Measurements from ENCODE around the gene SUGP1.

The SUGP1 gene

GRCh38 chr19:19296953-19297689 lies 23.2 kb downstream of the SUGP1 start:
- no peak for DNase-seq

DNA sequence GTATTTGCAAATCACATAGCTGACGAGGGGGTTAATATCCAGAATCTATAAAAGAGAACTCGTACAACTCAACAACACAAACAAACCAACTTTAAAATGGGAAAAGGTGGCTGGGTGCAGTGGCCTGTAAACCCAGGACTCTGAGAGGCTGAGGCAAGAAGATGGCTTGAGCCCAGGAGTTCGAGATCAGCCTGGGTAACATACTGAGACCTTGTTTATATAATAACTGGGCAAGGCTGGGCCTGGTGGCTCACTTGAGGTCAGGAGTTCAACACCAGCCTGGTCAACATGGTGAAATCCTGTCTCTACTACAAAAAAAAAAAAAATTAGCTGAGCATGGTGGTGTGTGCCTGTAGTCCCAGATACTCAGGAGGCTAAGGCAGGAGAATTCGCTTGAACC lies 25.4 kb downstream of the SUGP1 start:
- no peak for DNase-seq

DNA sequence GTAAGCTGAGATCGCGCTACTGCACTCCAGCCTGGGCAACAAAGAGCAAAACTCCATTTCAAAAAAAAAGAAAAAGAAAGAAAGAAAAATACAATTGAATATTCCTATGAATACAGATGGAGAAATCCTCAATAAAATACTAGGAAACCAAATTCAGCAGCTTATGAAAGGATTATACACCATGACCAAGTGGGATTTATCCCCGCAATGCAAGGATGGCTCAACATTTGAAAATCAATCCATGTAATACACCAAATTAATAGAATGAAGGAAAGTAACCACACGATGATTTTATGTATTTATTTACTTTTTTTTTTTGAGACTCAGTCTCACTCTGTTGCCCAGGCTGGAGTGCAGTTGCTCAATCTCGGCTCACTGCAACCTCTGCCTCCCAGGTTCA lies 27.7 kb downstream of the SUGP1 start:
- DNase-seq, result no peak

GRCh38 chr19:19285686-19286085 lies 34.6 kb downstream of the SUGP1 start:
- no peak for DNase-seq

GRCh38 chr19:19280561-19280960 lies 39.7 kb downstream of the SUGP1 start:
- DNase-seq, result peak; percentile 67

DNA sequence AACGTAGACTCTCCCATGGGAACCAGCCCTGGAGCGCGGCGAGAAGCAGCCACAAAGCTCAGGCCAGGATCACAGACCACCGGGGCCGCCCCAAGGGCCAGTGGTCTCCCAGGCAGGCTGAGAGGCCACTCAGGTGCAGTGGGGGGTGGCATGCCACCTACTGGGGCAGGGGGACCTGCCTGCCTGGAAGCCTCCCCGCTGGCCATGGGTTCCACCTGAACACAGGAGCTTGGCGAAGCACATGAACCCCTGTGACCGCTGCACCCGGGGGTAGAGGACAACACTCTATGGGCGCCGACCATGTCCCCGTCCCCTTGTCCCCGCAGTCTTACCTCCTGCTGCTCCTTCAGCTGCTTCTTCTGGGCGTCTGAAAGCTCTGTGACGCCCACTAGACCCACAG lies 40.5 kb downstream of the SUGP1 start:
- DNase-seq, result no peak

GRCh38 chr19:19279062-19279612 lies 41.2 kb downstream of the SUGP1 start:
- DNase-seq, result no peak

DNA sequence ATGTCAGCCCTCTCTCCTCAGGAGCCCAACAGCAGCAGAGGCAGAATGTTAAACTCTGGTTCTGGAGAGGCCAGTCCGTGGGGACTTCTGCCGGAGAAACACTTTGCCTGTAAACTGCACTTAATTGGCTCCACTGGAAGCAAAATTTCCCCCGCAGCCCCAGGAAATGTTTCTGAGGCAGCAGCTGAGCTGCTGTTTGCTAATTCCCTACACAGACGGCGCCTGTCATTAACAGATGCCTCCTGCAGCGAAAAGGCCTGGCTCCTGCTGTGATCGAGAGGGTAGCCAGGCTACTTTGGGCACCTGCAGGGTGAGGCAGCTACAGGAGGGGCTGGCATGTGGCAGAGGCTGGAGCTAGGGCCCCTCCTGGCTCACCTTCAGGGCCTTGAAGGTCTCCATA lies 42.0 kb downstream of the SUGP1 start:
- DNase-seq, result peak; percentile 85

DNA sequence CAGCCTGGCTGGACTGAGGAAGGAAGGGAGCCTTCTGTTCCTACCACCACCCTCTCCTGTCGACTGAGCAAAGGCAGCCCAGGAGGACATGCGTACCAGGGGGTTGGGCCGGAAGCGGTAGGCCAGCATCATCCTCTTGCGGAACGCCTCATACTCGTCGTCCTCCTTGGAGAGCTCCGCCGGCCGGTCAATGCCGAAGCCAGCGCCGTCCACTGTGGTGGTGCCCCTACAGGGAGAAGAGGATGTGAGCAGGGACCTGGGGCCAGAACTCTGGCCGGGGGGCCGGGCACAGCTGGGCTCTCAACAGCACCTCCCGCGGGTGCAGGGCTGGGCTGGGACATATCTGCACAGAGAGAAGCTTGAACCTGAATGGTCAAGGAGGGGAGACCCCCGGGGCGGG lies 43.5 kb downstream of the SUGP1 start:
- DNase-seq, result no peak

DNA sequence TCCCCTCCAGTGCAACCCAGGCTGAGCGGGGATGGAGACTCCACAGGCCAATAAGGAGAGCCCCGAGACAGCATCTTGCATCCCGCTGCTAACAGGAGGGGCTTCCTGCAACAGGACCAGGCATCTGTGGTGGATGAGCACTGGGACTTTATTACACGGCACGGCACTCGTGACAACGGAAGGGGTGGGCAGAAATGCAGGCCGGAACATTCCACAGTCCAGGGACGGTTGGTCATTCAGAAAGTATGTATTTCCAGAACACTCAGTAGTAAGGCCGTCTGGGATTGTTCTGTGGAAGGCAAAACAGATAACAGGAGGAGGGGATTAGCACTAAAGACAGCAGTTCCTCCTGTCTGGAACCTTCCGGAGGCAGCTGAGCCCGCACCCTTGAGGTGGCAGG lies 43.9 kb downstream of the SUGP1 start:
- DNase-seq, result no peak

DNA sequence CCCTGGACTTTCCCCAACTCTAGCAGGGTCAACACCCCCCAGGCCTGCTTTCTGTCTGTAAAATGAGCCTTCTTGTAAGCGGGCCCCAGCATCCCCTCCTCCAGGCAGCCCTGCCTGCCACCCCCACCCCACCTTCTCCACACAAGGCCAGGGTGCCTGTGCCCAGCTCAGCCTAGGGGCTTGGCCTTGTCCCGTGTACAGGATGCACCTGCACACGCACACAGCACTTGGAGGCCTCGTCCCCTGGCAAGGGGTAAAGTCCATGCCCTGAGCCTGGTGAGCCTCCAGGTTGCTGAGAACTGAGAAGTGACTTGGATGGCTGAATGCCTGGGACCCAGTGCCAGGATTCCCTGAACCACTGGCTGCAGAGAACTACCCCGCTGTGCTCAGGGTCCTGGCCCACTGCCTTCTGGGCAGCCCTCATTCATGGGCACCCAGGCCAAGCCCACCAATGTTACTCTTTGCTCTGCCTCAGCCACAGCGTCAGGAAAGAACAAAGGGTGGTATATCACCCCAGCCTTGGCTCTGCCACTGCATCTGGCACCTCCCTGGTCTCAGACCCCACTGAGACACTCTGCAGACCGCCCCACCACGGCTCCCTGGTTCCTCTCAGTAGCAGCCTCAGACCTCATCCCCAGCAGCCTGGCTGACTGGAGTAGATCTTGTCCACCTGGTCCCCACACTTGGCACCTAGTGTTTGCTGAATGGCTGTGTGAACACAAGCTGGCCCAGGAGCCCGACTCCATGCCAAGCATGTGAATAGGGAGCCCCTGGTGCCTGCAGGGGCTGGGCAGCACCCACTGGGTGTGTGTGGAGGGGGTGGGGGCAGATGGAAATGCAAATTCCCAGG lies 45.4 kb downstream of the SUGP1 start:
- no peak for DNase-seq

DNA sequence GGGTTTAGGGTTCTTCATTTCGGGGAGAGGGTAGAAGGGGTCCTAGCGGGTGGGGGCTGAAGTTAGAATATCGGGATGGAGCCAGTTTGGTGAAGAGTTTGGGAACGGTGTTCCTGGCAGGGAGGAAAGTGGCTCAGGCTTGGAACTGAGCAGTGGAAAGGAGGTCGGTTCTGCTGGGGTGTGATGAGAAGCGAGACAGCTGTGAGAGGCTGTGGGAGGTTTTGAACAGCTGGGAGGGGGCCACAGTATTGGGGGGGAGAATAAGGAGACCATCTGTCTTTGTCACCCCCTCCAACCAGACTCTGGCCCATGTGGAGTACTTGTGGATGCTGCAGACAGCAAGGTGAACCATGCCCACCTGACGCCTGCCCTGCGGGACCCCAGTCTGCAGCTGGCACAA lies 46.2 kb downstream of the SUGP1 start:
- DNase-seq, result peak; percentile 12

DNA sequence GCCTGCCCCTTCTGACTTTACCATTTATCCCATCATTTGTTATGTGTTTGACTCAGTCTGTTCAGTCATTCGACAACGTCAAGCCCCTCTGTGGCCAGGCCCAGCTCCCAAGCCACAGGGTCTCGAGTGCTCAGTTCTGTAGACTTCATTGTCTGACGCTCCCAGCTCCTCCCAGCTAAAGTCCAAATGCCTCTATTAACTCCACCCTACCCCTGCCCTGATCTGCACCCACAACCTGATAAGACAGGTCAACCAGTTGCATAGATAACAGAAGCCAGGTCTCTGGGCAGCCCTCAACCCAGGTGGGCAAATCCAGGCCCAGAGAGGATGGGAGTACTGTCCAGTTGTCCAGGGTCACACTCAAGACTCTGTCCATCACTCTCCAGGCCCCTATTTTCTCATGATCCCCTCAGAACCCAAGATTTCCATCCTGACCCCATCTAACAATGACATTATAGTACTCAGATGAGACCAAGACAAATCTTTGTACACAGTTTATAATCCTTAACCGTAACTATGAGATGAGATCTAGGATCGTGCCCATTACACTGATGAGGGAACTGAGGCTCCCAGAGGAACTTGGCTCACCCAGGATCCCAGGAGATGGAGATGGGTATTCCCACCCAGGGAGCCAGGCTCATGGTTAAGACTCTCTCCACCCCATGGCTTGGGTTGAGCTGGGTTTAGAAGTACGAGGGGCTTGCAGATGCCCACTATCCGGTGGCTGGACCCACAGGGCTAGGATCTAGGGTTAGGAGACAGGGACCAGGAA lies 48.3 kb downstream of the SUGP1 start:
- no peak for DNase-seq

- no peak for DNase-seq
These were observed 49.3 kb downstream of the SUGP1 start for GRCh38 chr19:19270749-19271571.

DNA sequence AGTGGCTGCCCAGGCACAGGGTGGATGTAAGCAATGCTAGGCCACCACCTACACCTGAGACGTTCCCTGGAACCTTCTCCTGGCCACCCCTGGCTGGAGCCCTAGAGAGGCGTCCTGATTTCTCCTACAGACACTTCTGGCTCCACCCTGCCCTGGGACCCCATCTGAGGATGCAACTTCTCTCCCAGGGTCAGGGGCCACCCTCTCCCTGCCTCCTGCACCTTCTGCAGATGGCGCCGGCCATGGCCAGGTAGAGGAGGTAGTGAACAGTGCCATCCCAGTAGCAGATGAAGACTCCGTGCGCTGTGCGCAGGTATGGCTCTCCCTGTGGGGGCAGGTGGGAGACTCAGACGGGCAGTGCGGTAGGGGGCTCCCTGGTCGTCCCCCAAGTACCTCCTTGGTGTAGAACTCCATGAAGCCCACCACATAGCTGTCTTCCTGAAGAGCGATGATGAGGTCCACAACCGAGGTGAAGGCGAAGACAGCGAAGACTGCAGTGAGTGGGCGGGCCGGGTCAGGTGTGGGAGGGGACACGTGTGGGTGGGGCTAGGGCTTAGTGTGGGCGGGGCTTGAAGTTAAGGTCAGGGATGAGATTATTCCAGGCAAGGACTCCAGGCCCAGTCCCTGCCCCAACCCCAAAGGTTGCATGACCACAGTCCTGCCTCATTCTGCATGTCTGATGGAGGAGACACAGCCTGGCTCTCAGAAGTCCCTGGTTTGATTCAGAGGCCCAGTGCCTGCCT lies 50.2 kb downstream of the SUGP1 start:
- no peak for DNase-seq

DNA sequence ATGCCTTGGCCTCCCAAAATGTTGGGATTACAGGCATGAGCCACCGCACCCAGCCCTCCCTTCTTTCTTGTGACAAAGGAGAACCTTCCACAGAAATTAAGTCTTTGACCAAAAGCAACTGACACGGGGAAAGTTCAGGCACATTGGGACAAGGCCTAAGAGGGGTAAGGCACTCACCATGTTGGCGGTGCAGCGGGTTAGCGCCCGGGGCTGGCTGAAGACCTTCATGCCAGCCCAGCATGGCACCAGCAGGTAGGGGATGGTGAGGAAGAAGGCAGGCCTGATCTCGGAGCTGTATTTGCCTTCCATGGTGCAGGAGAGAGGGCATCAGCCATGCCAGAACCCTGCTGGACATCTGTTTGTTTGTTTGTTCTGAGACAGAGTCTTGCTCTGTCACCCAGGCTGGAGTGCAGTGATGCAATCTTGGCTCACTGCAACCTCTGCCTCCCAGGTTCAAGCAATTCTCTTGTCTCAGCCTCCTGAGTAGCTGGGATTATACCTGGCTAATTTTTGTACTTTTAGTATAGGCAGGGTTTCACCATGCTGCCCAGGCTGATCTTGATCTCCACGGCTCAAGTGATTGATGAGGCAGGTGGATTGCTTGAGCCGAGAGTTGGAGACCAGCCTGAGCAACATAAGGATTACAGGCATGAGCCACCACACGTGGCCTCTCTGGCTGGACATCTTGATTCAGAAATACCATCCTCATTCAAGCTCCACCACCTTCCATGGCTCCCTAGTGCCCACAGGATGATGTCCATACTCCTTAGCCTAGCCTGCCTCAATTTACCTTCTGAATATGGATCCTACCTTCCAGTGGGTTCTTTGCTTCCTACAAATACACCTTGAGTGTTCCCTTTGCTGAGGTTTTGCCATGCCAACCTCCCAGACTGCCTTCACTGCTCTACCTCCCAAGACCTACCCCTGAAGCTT lies 51.6 kb downstream of the SUGP1 start:
- DNase-seq, result no peak

DNA sequence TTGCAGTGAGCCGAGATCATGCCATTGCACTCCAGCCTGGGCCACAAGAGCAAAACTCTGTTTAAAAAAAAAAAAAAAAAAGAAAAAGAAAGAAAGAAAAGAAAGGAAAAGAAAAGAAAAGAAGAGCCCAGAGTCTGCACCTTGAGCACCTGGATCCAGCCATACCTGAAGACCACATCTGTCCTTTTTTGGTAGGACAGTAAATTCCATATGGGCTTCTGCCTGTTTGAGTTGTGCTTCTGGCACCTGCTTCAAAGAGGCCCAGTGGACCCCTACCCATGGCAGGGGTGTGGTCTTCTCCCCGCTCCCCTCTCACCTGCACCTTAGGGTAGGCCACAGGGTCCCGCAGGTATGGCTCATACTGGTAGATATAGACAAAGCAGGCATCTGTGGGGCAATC lies 53.0 kb downstream of the SUGP1 start:
- no peak for DNase-seq

DNA sequence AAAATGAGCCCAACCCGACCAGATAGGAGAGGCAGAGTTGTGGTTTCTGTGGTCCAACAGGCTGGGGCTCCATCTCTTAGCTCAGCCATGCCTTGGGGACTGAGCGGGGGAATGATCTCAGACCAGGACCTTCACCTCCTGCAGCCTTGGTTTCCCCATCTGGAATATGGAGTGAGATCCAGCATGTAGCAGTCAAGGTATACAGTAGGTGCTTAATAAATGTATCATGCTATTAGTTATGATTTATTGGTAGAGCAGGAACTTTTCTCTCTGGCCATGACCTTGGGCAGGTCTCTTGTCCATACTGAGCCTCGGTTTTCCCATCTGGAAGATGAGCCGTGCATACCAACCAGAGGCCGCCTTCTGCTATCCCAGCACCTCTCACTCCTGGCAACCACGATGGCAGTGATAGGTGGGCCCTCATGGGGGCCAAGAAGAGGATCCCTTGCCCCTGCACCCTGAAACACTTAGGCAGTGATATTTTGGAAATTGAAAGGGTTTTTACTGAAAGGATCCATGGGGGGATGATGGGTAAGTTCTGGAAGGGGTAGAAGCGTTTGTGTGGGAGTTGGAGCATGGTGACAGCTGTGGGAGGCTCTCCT lies 56.3 kb downstream of the SUGP1 start:
- no peak for DNase-seq

DNA sequence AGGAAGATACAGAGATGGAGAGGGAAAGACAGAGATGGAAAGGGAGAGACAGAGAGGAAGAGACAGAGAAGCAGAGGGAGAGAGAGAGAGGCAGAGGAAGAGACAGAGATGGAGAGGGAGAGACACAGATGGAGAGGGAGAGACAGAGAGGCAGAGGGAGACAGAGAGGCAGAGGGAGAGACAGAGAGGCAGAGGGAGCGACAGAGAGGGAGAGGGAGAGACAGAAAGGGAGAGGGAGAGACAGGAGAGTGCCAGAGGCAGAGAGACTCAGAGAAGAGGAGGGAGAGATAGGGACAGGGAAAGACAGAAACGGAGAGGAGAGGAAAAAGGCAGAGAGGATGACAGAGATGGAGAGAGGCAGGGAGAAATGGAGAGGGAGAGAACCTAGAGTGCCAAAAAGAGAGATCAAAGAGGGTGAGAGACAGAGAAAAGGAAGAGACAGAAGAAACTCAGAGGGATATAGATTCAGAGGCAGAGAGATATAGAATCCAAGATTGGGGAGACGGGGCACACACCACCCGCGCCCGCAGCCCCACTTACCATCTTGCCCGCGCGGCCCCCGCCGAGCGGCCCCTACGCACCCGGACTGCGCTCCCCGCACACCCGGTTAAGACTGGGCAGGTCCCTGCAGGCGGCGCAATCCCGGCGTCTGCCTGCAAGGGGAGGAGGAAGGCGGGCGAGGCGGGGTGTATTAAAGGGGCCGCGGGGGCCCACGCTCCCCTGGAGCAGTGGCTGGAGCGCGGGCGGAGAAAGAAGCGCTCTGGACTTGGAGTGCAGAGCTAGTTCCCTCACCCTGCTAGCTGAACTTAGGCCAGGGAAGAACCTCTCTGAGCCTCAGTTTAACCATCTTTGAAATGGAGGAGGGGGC lies 57.9 kb downstream of the SUGP1 start:
- no peak for DNase-seq
